GM18870 (cell line): ENCODE results near the gene SAMHD1.
"Not testable (repeated sequence)": the region's sequence is repeated elsewhere in the genome, so short reads cannot be mapped to it uniquely, and the experiment has no call there.

ENCODE experiments used
- ATAC-seq: cut with Tn5 transposase; IDR thresholded peaks from one replicate; pipeline ENCODE4 v1.9.1; 2021; ENCODE audit warnings: moderate library complexity; ENCODE audit not compliant: unreplicated experiment

SAMHD1 gene

GRCh38 chr20:36917943-36918342, 33.6 kb downstream of the SAMHD1 start:
- no peak for ATAC-seq

DNA sequence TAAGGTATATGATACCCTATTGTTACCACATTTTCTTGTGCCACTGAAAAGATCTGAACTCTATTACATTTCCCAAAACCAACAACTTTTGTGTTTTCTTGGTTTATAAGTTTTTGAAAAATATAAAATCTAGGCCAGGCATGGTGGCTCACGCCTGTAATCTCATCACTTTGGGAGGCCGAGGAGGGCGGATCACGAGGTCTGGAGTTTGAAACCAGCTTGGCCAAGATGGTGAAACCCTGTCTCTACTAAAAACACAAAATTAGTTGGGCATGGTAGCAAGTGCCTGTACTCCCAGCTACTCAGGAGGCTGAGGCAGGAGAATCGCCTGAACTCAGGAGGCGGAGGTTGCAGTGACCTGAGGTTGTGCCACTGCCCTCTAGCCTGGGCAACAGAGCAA, 34.3 kb downstream of the SAMHD1 start:
- ATAC-seq: no peak

DNA sequence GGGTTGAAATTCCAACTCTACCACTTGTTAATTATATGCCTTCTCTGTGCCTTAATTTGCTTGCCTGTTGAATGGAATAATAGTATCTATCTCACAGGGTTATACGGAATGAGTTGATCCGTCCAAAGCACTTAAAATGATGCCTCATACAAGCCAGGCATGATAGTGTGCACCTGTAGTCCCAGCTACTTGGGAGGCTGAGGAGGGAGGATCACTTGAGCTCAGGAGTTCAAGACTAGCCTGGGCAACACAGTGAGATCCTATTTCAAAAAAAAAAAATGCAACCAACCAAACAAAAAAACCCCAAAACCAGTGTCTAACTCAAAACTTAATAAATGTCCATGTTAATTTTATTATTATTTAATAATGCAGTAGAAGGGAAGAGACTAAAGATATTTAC, 35.3 kb downstream of the SAMHD1 start:
- no peak for ATAC-seq

DNA sequence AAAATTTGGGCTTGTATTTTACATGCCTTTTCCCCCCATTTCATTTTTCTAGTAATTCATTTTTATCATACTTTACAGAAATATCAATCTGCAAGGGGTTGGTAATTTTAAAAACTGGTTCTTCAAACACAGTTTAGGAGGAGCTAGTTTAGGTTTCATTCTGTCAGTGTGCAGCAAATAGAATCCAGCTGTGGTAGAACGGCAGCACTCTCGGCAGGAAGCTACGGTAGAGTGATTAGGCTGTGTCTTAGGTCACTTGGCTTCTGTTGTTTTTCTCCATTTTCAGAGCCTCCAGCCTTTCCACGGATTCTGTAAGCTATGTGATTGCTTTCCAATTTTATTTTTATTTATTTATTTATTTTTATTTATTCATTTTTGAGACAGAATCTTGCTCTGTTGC, 42.9 kb downstream of the SAMHD1 start:
- ATAC-seq: no peak

- ATAC-seq: not testable (repeated sequence)
These were observed 45.4 kb downstream of the SAMHD1 start for GRCh38 chr20:36906086-36906485.

DNA sequence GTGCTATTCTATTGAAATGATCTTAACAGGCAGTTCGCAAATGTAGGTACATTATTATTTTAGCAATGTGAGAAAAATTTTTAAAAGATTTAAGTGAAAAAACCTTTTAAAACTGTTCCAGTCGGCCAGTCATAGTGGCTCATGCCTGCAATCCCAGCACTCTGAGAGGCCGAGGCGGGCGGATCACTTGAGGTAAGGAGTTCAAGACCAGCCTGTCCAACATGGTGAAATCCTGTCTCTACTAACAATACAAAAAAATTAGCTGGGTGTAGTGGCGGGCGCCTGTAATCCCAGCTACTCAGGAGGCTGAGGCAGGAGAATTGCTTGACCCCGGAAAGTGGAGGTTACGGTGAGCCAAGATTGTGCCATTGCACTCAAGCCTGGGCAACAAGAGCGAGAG, 45.9 kb downstream of the SAMHD1 start:
- not testable (repeated sequence) for ATAC-seq

DNA sequence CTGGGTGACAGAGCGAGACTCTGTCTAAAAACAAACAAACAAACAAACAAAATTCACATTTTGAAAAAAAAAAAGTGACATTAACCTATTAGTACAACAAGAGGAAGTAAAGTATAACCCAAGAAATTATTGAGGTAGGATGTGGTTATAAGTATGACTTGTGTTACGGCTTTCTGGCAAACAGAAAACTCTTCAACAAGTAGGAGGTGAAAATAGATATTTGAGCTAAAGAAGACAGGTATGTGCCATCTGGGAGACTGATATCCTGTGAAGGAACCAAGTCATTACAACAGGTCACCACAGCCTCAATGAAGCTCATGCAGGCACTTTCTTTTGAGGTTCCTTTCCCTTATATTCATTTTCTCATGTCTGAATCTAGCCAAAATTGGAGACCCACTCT, 46.8 kb downstream of the SAMHD1 start:
- no peak for ATAC-seq

GRCh38 chr20:36895036-36895435, 56.5 kb downstream of the SAMHD1 start:
- no peak for ATAC-seq

GRCh38 chr20:36893801-36894200, 57.7 kb downstream of the SAMHD1 start:
- ATAC-seq: no peak

DNA sequence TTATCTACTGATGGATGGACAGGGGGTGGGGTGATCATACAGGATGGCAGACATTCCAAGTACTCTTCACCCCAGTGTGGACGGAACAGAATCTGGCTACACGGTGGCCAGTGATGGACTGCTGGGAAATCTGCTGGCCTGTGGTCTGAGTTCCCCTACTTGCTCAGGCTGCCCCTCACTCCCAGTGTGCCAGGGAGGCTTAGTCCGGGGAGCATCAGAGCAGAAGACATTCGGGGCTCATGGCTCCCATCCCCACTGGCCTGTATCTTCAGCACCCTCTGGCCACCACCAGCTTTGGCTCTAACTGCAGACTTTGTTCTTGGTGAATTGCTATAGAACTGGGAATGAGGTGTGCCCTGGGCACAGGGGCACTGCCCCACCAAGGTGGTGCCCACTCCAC, 60.3 kb downstream of the SAMHD1 start:
- no peak for ATAC-seq

DNA sequence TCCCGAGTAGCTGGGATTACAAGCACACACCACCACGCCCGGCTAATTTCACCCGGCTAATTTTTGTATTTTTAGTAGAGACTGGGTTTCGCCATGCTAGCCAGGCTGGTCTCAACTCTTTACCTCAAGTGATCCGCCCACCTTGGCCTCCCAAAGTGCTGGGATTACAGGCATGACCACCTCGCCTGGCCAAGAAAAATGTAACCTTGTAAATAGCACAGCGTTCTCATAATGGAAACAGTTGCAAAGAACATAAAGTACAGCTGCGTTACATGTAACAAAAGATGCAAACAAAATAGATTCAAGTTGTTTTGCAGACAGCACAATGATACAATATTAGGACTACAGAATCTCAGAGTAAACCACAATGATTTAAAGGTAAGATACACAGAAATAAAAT, 60.9 kb downstream of the SAMHD1 start:
- ATAC-seq: no peak

- no peak for ATAC-seq
These were observed 62.5 kb downstream of the SAMHD1 start for GRCh38 chr20:36888880-36889516.

DNA sequence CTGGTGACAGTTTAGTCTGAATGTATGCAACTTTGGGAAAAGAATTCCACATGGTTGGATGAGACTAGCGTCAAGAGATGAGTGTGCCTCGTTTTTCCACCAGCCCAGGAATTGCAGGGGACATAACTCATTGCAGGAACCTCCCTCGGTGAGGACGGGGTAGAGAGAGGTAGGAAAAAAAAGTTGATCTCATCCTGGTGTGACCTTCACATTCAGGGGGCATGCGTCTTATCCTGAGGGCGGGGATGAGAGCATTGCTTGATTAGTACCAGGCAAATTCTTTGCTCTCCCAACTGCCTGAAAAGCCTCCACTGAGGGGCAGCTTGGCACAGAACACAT, 63.8 kb downstream of the SAMHD1 start:
- no peak for ATAC-seq

DNA sequence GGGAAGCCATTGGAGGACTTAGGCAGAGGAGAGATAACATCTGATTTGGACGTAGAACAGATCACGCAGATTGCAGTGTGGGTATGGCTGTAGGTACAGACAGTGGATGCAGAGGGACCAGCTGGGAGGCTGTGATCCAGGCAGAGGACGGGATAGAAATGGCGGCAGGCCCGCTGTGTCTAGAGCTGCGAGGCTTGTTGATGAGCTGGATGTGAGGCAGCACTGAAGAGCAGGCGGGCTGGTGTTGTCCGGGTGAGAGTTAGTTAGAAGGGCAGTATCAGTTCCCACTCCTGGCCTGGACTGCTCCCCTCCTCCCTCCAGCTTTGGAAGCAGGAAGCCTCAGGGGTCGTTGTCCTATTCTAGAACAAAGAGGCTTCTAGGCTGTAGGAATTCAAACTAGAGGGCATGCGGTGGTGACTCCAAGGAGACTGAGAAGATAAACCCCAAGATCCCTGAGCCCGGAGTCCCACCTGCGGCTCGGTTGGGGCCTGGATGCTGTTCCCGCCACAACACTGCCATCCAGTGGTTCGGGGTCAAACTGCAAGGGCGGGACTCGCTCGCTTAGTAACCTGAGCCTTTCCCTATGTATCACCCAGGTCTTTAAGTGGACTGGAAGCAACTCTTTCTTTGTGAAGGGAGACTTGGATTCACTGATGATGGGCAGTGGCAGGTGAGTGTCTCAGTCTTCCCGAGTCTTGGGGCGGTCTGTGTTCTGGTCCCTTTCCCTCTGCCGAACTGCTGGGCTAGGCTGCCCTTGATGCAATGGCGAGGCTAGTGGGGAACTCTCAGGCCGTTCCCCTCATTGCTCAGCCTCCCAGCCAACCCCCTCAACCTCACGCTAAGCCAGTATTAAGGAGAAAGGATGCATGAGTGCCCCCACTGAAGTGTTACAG, 64.4 kb downstream of the SAMHD1 start:
- no peak for ATAC-seq

DNA sequence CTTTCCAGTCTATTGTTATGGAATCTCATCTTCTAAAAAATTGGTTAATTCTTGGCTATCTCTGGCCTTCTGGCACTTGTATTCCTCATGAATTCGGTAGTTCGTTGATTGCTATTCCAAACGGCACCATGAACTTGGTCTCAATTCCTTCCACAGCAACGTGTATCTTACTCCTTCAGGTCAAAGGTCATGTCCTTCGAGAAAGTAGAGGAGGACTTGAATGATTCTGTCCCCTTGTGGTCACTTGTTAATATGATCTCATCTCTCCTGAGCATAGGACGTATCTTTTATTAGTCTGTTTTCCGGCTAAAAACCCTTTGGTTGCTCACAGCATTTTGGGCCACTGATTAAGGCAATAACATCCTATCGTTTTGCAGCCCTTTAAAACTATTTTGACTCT, 66.2 kb downstream of the SAMHD1 start:
- no peak for ATAC-seq

- ATAC-seq: no peak
These were observed 67.5 kb downstream of the SAMHD1 start for GRCh38 chr20:36883977-36884535.

DNA sequence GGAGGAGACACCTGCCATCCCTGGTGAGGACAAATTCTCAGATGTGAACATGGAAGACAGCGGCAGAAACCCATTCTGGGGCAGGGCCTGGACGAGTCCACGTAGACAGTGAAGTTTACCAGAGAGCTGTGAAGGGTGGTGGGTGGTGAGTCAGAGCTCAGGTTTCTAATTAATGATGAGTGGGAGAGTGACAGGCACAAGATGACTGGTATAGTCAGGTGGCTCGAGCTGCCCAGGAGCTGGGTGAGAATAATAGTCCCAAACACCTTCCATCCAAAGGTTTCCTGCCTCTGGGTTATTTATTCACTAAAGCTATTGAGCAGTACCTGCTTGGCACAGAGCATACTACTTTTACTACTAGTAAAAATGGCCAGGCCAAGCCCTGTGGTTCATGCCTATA, 69.6 kb downstream of the SAMHD1 start:
- no peak for ATAC-seq

- ATAC-seq: no peak
These were observed 70.2 kb downstream of the SAMHD1 start for GRCh38 chr20:36881331-36881730.

GRCh38 chr20:36880741-36881250, 70.7 kb downstream of the SAMHD1 start:
- ATAC-seq: no peak

DNA sequence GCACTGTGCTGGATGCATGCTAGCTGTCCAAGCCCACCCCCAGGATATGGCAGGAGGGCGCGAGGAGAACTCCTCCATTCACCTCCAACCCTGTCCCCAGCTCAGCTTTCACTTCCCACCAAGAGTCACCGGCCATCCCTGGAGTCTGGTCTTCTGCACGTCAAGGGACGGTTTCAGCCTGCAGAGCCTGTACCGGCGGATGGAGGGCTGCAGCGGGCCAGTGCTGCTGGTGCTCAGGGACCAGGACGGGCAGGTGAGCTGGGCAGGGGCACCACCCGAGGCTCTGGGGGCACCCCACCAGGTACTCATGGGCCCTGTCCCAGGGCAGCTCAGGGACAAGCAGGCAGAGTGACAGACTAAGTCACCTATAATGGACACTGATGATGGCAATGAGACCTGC, 72.6 kb downstream of the SAMHD1 start:
- no peak for ATAC-seq

GRCh38 chr20:36876473-36876833, 75.1 kb downstream of the SAMHD1 start:
- no peak for ATAC-seq
